Upper lobe of left lung (tissue), 6 donors: Measurements from ENCODE around the gene ARHGAP8. TPM values are rescaled to one million over a fixed set of nuclear protein-coding genes. Genes with fewer than 3 reads are reported as not detected.
A peak's percentile ranks its signal among the peaks of the same experiment; 100 is the strongest.
"Not testable (repeated sequence)": the region's sequence is repeated elsewhere in the genome, so short reads cannot be mapped to it uniquely, and the experiment has no call there.

Source experiments
- ATAC-seq, 2 donors: fragments of 200-7000 bp; cut with Tn5 transposase; one replicate each; pipeline ENCODE4 v1.9.1; 2022; ENCODE audit warnings: mild to moderate bottlenecking in 2 of 2, moderate library complexity in 2 of 2; ENCODE audit not compliant: low FRiP score in 2 of 2
- DNase-seq, 2 donors: peaks; one replicate each; pipeline ENCODE4 v3.0.0-alpha.2; 2019 to 2020
- H3K27ac ChIP-seq, 4 donors: fragments of 200-600 bp; sonication (generic); one replicate each; pipeline ENCODE4 v1.5.1; 2016 to 2019
- H3K27me3 ChIP-seq, 4 donors: fragments of 200-600 bp; sonication (generic); one replicate each; pipeline ENCODE4 v1.5.1; 2017 to 2019
- H3K36me3 ChIP-seq, 4 donors: fragments of 200-600 bp; sonication (generic); one replicate each; pipeline ENCODE4 v1.5.1; 2016 to 2019
- H3K4me1 ChIP-seq, 4 donors: fragments of 200-600 bp; sonication (generic); one replicate each; pipeline ENCODE4 v1.5.1; 2018 to 2019
- H3K4me3 ChIP-seq, 4 donors: fragments of 200-600 bp; sonication (generic); one replicate each; pipeline ENCODE4 v1.5.1; 2017 to 2019; ENCODE audit warnings: mild to moderate bottlenecking in 2 of 4, moderate library complexity in 1 of 4
- H3K9me3 ChIP-seq, 4 donors: fragments of 200-600 bp; sonication (generic); one replicate each; pipeline ENCODE4 v1.5.1; 2018 to 2019
- CTCF ChIP-seq, 6 experiments: fragments of 450-650 bp in 4 of 6; fragments of 200-600 bp in 2 of 6; sonication (generic) in 2 of 6; IDR thresholded peaks; one replicate each; pipeline ENCODE4 v1.5.1; 2016 to 2019; ENCODE audit warnings: antibody characterized with exemption in 6 of 6
- EP300 ChIP-seq, 4 donors: sonication (generic); formaldehyde crosslinking; IDR thresholded peaks; one replicate each; pipeline ENCODE4 v1.5.1; 2017; ENCODE audit warnings: antibody characterized with exemption in 4 of 4, control low read depth in 2 of 4
- POLR2A ChIP-seq, 4 donors: fragments of 450-650 bp; IDR thresholded peaks; one replicate each; pipeline ENCODE4 v1.5.1; 2016 to 2017; ENCODE audit warnings: antibody characterized with exemption in 4 of 4, mild to moderate bottlenecking in 2 of 4
- POLR2AphosphoS5 ChIP-seq, 2 donors: sonication (generic); formaldehyde crosslinking; IDR thresholded peaks; one replicate each; pipeline ENCODE4 v1.5.1; 2017; ENCODE audit warnings: antibody characterized with exemption in 2 of 2
- WGBS, 2 donors: methylation state at CpG; one replicate each; pipeline ENCODE4 v1.1.5; 2017 to 2018; 5-methylcytosine and 5-hydroxymethylcytosine counted together
- total RNA-seq, 6 donors: library from RNA; depleted of rRNA in 4 of 6; stranded (reverse); fragments of >200 nt in 4 of 6; gene quantifications; one replicate each; pipeline versions ENCODE4 v1.1.0 to v1.2.1, GENCODE V29; 2016 to 2021
- donor health status: DM: no; HTN: no; CAD: no; lungs with moderate emphysema.
- donor health status: DM: no; HTN: yes; CAD: no; lungs with severe emphysema.

The ARHGAP8 gene
- total RNA-seq, 6 donors from 2014 or later = 13.8 to 55.5 (median 22.7) TPM

DNA sequence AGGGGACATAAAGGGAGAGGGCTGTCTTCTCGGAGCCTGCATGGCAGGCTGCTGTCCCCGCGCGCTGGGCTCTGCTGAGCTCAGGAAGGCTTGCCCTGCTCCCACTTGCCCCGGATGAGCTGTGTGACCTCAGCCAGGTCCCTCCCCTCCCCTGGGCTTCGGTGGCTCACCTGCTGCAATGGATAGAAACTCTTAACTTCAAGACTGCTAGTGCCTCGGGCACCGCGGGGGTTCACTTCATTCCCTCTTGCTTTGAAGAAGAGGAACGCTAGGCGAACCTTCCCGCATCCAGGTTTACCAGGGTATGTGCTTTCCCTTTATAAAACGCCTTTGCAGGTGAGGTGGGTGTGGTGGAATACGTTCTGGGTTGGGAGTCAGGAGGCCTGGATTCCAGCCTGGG lies 142.4 kb downstream of the ARHGAP8 start:
- DNase-seq (peak in 1 of 2 donors; percentile 47), ATAC-seq (no peak)
- no peaks in the 10 kb centered on the region for H3K27me3 ChIP-seq
- WGBS, 2 donors = 81 to 84% methylated on average over 14 of the region's 14 CpGs
- TF ChIP-seq CTCF (IDR thresholded peaks at IDR 0.05) (no peak), POLR2AphosphoS5 (IDR thresholded peaks at IDR 0.05) (no peak), EP300 (IDR thresholded peaks at IDR 0.05) (no peak), POLR2A (IDR thresholded peaks at IDR 0.05) (no peak)
- H3K27ac ChIP-seq = no peak overlapping the region
- no peaks in the 10 kb centered on the region for H3K4me1 ChIP-seq
- H3K9me3 ChIP-seq = no peaks in the 10 kb centered on the region
- no peak overlapping the region for H3K4me3 ChIP-seq
- H3K36me3 ChIP-seq = no peaks in the 10 kb centered on the region

- no peak for DNase-seq
- Histone ChIP-seq H3K9me3 (peaks cover 0 to 5% (median 4%) of the 10 kb centered on the region in 4 donors), H3K36me3 (no peaks in the 10 kb centered on the region), H3K4me1 (no peaks in the 10 kb centered on the region), H3K4me3 (no peak overlapping the region), H3K27me3 (no peaks in the 10 kb centered on the region), H3K27ac (no peak overlapping the region)
- ATAC-seq = no peak
- WGBS, 2 donors = 81 to 87% methylated on average over 20 to 23 of the region's 23 CpGs
- TF ChIP-seq CTCF (IDR thresholded peaks at IDR 0.05) (no peak), POLR2AphosphoS5 (IDR thresholded peaks at IDR 0.05) (no peak), EP300 (IDR thresholded peaks at IDR 0.05) (no peak), POLR2A (IDR thresholded peaks at IDR 0.05) (no peak)
Observed at GRCh38 chr22:44895296-44896055, 143.1 kb downstream of the ARHGAP8 start.

- Histone ChIP-seq H3K36me3 (no peaks in the 10 kb centered on the region), H3K9me3 (peaks cover 6 to 25% (median 21%) of the 10 kb centered on the region in 4 donors), H3K4me1 (no peaks in the 10 kb centered on the region), H3K4me3 (no peak overlapping the region), H3K27ac (no peak overlapping the region), H3K27me3 (no peaks in the 10 kb centered on the region)
- TF ChIP-seq CTCF (IDR thresholded peaks at IDR 0.05) (no peak), EP300 (IDR thresholded peaks at IDR 0.05) (no peak), POLR2A (IDR thresholded peaks at IDR 0.05) (no peak)
- DNase-seq = no peak
- no peak for ATAC-seq
- 92 to 93% methylated on average over 6 of the region's 6 CpGs for WGBS, 2 donors
Observed at GRCh38 chr22:44898236-44898635, 145.9 kb downstream of the ARHGAP8 start.

GRCh38 chr22:44901301-44901700 lies 148.9 kb downstream of the ARHGAP8 start:
- no peak overlapping the region for H3K27ac ChIP-seq
- WGBS, 2 donors = 72 to 83% methylated on average over 2 of the region's 2 CpGs
- H3K4me3 ChIP-seq = no peak overlapping the region
- no peaks in the 10 kb centered on the region for H3K4me1 ChIP-seq
- ATAC-seq (no peak), DNase-seq (no peak)
- H3K36me3 ChIP-seq = no peaks in the 10 kb centered on the region
- H3K9me3 ChIP-seq = peaks cover 6 to 25% (median 21%) of the 10 kb centered on the region in 4 donors
- TF ChIP-seq POLR2A (IDR thresholded peaks at IDR 0.05) (no peak), CTCF (IDR thresholded peaks at IDR 0.05) (no peak), EP300 (IDR thresholded peaks at IDR 0.05) (no peak), POLR2AphosphoS5 (IDR thresholded peaks at IDR 0.05) (no peak)
- H3K27me3 ChIP-seq = no peaks in the 10 kb centered on the region

DNA sequence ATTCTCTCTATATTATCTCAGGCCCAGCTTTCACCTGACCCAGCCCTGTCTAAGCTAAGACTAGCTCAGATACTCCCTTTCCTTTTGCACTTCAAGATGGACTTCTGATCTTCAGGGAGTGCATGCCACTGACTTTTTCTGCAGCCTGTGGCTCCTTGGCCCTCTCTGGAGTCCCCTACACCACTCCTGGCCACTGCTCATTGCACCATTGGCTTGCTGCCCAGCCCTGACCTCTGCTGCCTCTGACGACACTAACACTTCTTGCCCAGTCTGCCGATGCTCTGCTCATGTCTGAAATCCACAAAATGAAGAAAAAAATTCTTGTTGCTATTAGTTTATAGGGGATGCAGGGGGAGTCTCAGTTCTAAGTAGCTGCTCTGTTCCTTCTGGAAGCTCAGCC lies 150.8 kb downstream of the ARHGAP8 start:
- DNase-seq, H3K27ac ChIP-seq, H3K36me3 ChIP-seq, H3K4me1 ChIP-seq, H3K27me3 ChIP-seq, H3K4me3 ChIP-seq, ATAC-seq: not testable (repeated sequence)
- H3K9me3 ChIP-seq = peaks cover 6 to 25% (median 21%) of the 10 kb centered on the region in 4 donors
- WGBS, 2 donors = no CpG with 5 or more reads among the region's 2 CpGs

GRCh38 chr22:44904492-44905152 lies 152.2 kb downstream of the ARHGAP8 start:
- peaks cover 6 to 25% (median 21%) of the 10 kb centered on the region in 4 donors for H3K9me3 ChIP-seq
- not testable (repeated sequence) for DNase-seq, H3K27me3 ChIP-seq, ATAC-seq, H3K4me1 ChIP-seq, H3K27ac ChIP-seq, H3K4me3 ChIP-seq, H3K36me3 ChIP-seq
- WGBS, 2 donors = 50 to 89% methylated on average over 3 to 5 of the region's 5 CpGs
